Measurements from ENCODE around the gene CCDC183. TPM values are rescaled to one million over a fixed set of nuclear protein-coding genes. Genes with fewer than 3 reads are reported as not detected.
"Not testable (repeated sequence)": the region's sequence is repeated elsewhere in the genome, so short reads cannot be mapped to it uniquely, and the experiment has no call there.

CCDC183 gene
- total RNA-seq, 1 donor from 2014 or later = 9.0 TPM

DNA sequence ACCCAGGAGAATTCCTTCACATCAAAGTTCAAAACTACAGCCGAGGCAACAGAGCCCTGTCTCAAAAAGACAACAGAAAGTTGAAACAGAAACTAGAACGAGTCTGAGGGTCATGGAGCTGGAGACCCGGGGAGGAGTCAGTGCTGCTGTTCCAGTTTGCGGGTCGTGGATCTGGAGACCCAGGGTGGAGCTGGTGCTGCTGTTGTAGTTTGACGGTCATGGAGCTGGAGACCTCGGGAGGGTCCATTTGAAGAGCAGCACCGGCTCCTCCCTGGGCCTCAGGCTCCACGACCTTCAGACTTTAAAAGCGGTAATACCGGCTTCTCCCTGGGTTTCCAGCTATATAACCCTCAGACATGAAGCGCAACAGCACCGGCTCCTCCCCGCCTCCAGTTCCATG is 18.8 kb upstream of the CCDC183 start:
- H3K36me3 Mint-ChIP-seq (ENCODE audit: insufficient read depth) = no peaks in the 10 kb centered on the region
- no peak for DNase-seq (ENCODE audit: low spot score, unreplicated experiment)
- no peak for TF ChIP-seq CTCF (IDR thresholded peaks at IDR 0.05; ENCODE audit: unreplicated experiment)
- H3K27ac Mint-ChIP-seq = no peak overlapping the region
- H3K4me1 Mint-ChIP-seq (ENCODE audit: low read depth) = peaks cover 20% of the 10 kb centered on the region
- H3K9me3 Mint-ChIP-seq (ENCODE audit: low read depth) = peaks cover 7% of the 10 kb centered on the region
- peaks cover 16% of the 10 kb centered on the region for H3K27me3 Mint-ChIP-seq
- H3K4me3 Mint-ChIP-seq (ENCODE audit: low read depth) = no peak overlapping the region

- no peak overlapping the region for H3K4me3 Mint-ChIP-seq (ENCODE audit: low read depth)
- H3K27ac Mint-ChIP-seq = no peak overlapping the region
- peak; percentile 34 for TF ChIP-seq CTCF (IDR thresholded peaks at IDR 0.05; ENCODE audit: unreplicated experiment)
- H3K9me3 Mint-ChIP-seq (ENCODE audit: low read depth) = no peaks in the 10 kb centered on the region
- H3K27me3 Mint-ChIP-seq = peaks cover 16% of the 10 kb centered on the region
- H3K4me1 Mint-ChIP-seq (ENCODE audit: low read depth) = peaks cover 32% of the 10 kb centered on the region
- DNase-seq (ENCODE audit: low spot score, unreplicated experiment) = no peak
- no peaks in the 10 kb centered on the region for H3K36me3 Mint-ChIP-seq (ENCODE audit: insufficient read depth)
Observed at GRCh38 chr9:136779808-136780207, 16.3 kb upstream of the CCDC183 start.

GRCh38 chr9:136782452-136782851 is 13.7 kb upstream of the CCDC183 start:
- H3K4me3 Mint-ChIP-seq (ENCODE audit: low read depth) = no peak overlapping the region
- H3K9me3 Mint-ChIP-seq (ENCODE audit: low read depth) = no peaks in the 10 kb centered on the region
- H3K4me1 Mint-ChIP-seq (ENCODE audit: low read depth) = peaks cover 33% of the 10 kb centered on the region
- H3K36me3 Mint-ChIP-seq (ENCODE audit: insufficient read depth) = no peaks in the 10 kb centered on the region
- H3K27ac Mint-ChIP-seq = no peak overlapping the region
- peaks cover 13% of the 10 kb centered on the region for H3K27me3 Mint-ChIP-seq
- TF ChIP-seq CTCF (IDR thresholded peaks at IDR 0.05; ENCODE audit: unreplicated experiment) = no peak
- no peak for DNase-seq (ENCODE audit: low spot score, unreplicated experiment)

GRCh38 chr9:136784249-136784996 is 11.7 kb upstream of the CCDC183 start:
- H3K36me3 Mint-ChIP-seq (ENCODE audit: insufficient read depth) = no peaks in the 10 kb centered on the region
- no peaks in the 10 kb centered on the region for H3K27me3 Mint-ChIP-seq
- peak; percentile 46 for TF ChIP-seq CTCF (IDR thresholded peaks at IDR 0.05; ENCODE audit: unreplicated experiment)
- H3K27ac Mint-ChIP-seq = no peak overlapping the region
- peaks cover 50% of the 10 kb centered on the region for H3K4me1 Mint-ChIP-seq (ENCODE audit: low read depth)
- no peaks in the 10 kb centered on the region for H3K9me3 Mint-ChIP-seq (ENCODE audit: low read depth)
- H3K4me3 Mint-ChIP-seq (ENCODE audit: low read depth) = no peak overlapping the region
- DNase-seq (ENCODE audit: low spot score, unreplicated experiment) = no peak

GRCh38 chr9:136784997-136785361 is 11.2 kb upstream of the CCDC183 start:
- H3K4me3 Mint-ChIP-seq (ENCODE audit: low read depth) = no peak overlapping the region

GRCh38 chr9:136785565-136786355 is 10.4 kb upstream of the CCDC183 start:
- H3K36me3 Mint-ChIP-seq (ENCODE audit: insufficient read depth); DNase-seq (ENCODE audit: low spot score, unreplicated experiment); H3K27me3 Mint-ChIP-seq; H3K4me3 Mint-ChIP-seq (ENCODE audit: low read depth); H3K27ac Mint-ChIP-seq; H3K9me3 Mint-ChIP-seq (ENCODE audit: low read depth): not testable (repeated sequence)
- H3K4me1 Mint-ChIP-seq (ENCODE audit: low read depth) = peaks cover 51% of the 10 kb centered on the region

More at GRCh38 chr9:136784997-136785361, 11.2 kb upstream of the CCDC183 start:
- Mint-ChIP-seq H3K27ac (no peak overlapping the region), H3K9me3 (ENCODE audit: low read depth) (no peaks in the 10 kb centered on the region), H3K36me3 (ENCODE audit: insufficient read depth) (no peaks in the 10 kb centered on the region), H3K27me3 (no peaks in the 10 kb centered on the region), H3K4me1 (ENCODE audit: low read depth) (peaks cover 53% of the 10 kb centered on the region)
- TF ChIP-seq CTCF (IDR thresholded peaks at IDR 0.05; ENCODE audit: unreplicated experiment) = no peak
- DNase-seq (ENCODE audit: low spot score, unreplicated experiment) = no peak

Measured in progenitor cell of endocrine pancreas (in vitro differentiated cells).